Neural cell (in vitro differentiated cells): Measurements from ENCODE around the gene NOC2L.

Source experiments
- CTCF ChIP-seq: fragments of 450-650 bp; IDR thresholded peaks from 2 replicates; pipeline ENCODE4 v1.5.1; 2014; ENCODE audit warnings: antibody characterized with exemption, mild to moderate bottlenecking, moderate library complexity; ENCODE audit not compliant: poor library complexity, severe bottlenecking
- EZH2 ChIP-seq: fragments of 200-600, 300-800 bp; shearing (Covaris generic), sonication (generic); IDR thresholded peaks from 2 replicates; pipeline ENCODE4 v1.6.1; 2014; ENCODE audit warnings: antibody characterized with exemption, low read length, borderline replicate concordance, mild to moderate bottlenecking; ENCODE audit not compliant: insufficient read depth, poor library complexity, severe bottlenecking
- RAD21 ChIP-seq: fragments of 450-650 bp; conservative IDR thresholded peaks from 2 replicates; pipeline ENCODE4 v1.6.1; 2014; ENCODE audit warnings: antibody characterized with exemption, mild to moderate bottlenecking, moderate library complexity
- SMC3 ChIP-seq: fragments of 450-650 bp; conservative IDR thresholded peaks from 2 replicates; pipeline ENCODE4 v1.6.1; 2014; ENCODE audit warnings: antibody characterized with exemption, mild to moderate bottlenecking, moderate library complexity; ENCODE audit not compliant: poor library complexity
- TAF1 ChIP-seq: IDR thresholded peaks from 2 replicates; pipeline ENCODE4 v1.6.1; 2012; ENCODE audit warnings: low read depth

GRCh38 chr1:945688-946556 is 13.1 kb downstream of the NOC2L start:
- no peak for TF ChIP-seq EZH2
- no peak for TF ChIP-seq CTCF
- TF ChIP-seq SMC3: no peak
- TF ChIP-seq TAF1: no peak
- no peak for TF ChIP-seq RAD21
